Measurements from ENCODE around the gene KRTAP19-4. TPM values are rescaled to one million over a fixed set of nuclear protein-coding genes. Genes with fewer than 3 reads are reported as not detected.

The KRTAP19-4 gene
- not detected in 2 replicates for total RNA-seq (2014; rRNA removed; shearing (Covaris generic))

- DNase-seq (ENCODE audit: low spot score) = no peak
These were observed at the start of gene KRTAP19-4 for GRCh38 chr21:30497065-30497464. Gene KRTAP19-4 (minus strand): TSS chr21:30497165. CDS start chr21:30497110, 55 bp downstream.

DNA sequence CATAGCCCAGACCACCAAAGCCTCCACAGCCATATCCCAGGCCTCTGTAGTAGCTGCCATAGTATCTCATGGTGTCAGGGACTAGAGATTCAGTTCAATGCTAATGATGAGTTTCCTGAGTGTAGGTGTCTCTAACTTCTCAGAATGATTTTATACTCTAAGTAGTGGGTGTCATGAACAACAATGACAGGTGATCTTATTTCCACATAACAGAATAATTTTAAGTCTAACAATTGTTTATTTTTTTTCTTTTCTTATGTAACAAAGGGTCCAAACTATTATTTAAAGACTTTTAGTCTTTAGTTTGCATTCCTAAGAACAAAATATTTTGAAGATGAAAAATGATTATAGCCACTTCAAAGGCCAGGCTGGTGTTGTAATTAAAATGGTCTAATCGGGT is 44.8 kb upstream of the KRTAP19-4 start, which contains the start of gene KRTAP19-6:
KRTAP19-6 (minus strand) TSS at position 101 of the 400 bp plus-strand sequence; CDS start at position 70, 31 bp downstream.
- DNase-seq (ENCODE audit: low spot score) = no peak

DNA sequence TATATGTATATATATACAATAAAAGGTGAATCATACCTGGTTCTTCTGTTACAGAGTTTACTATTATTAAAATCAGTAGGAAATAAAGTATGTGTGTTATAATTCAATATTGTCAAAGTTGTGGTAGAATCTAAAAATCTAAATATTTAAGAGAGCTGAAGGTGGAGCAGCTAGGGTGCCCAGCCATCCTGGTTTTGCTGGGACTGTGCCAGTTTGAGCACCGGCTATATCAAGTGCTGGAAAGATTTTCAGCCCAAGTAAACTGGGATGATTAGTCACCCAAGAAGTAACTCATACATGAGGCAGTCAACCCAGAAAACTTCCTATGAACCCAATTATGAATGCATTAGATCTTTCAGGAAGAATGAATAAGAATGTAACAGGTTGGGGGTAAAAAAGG is 21.9 kb upstream of the KRTAP19-4 start:
- DNase-seq (ENCODE audit: low spot score) = no peak

GRCh38 chr21:30515681-30516080 is 18.7 kb upstream of the KRTAP19-4 start:
- DNase-seq (ENCODE audit: low spot score) = no peak

DNA sequence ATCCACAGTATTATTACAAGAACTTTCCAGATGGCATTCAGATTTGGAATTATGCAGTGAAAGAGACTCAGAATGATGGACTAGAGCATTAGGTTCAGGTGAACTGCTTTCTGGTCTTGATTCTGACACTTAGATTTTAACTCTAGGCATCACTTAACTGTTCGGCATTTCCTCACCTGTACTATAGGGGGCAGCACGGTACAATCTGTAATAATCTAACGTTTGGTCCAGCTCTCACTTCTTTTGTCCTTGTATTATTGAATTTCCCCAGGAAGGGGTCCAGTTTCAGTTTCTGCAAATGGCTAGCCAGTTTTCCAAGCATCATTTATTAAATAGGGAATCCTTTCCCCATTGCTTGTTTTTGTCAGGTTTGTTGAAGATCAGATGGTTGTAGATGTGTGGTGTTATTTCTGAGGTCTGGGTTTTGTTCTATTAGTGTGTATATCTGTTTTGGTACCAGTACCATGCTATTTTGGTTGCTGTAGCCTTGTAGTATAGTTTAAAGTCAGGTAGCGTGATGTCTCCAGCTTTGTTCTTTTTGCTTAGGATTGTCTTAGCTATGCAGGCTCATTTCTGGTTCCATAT is 8.7 kb upstream of the KRTAP19-4 start:
- peak; percentile 23 for DNase-seq (ENCODE audit: low spot score)

GRCh38 chr21:30502041-30502440 is 5.1 kb upstream of the KRTAP19-4 start, which contains the start of gene KRTAP19-5:
Gene KRTAP19-5 (minus strand): TSS chr21:30502141. CDS start chr21:30502090, 51 bp downstream.
- DNase-seq (ENCODE audit: low spot score) = no peak

GRCh38 chr21:30491963-30492428 is 5.0 kb downstream of the KRTAP19-4 start, which contains the start of gene KRTAP19-3:
Gene KRTAP19-3 (minus strand): TSS chr21:30492013. CDS start chr21:30491957, 56 bp downstream.
- no peak for DNase-seq (ENCODE audit: low spot score)

- no peak for DNase-seq (ENCODE audit: low spot score)
These were observed 9.6 kb downstream of the KRTAP19-4 start, which contains the start of gene KRTAP19-2 for GRCh38 chr21:30487336-30487735. Gene KRTAP19-2 (minus strand): TSS chr21:30487436. CDS start chr21:30487348, 88 bp downstream.

- DNase-seq (ENCODE audit: low spot score) = no peak
These were observed 10.8 kb downstream of the KRTAP19-4 start for GRCh38 chr21:30486180-30486579.

DNA sequence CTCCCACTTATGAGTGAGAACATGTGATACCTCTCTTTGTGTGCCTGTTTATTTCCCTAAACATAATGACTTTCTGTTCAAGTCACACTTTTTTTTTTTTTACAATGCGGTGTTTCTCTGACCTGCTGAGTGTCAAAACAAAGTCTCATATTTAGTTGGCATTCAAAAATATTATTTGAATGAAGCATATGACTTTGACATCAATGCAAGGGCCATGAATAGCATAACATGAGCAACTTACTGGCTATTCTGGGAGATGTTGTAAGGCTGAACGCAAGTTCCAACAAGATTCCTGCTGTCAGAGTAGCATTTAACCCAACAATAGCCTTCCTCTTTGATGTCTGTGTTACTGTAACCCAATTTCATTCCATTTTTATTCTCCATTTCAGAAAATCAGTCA is 14.8 kb downstream of the KRTAP19-4 start:
- no peak for DNase-seq (ENCODE audit: low spot score)

DNA sequence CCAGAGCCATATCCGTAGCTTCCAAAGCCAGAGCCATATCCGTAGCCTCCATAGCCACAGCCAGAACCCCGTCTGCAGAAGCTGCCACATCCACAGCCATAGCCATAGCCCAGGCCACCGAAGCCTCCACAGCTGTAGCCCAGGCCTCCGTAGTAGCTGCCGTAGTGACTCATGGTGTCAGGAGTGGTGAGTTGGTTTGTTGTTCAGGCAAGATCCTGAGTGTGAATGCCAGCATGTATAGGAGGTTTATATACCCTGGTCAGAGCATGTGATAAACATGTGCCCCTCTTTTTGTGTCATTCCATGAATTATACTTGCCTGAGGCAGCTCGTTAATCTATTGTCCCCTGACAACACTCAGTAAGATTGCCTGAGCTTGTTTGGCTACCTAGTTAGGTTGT is 16.8 kb downstream of the KRTAP19-4 start, which contains the start of gene KRTAP19-1:
KRTAP19-1 (minus strand) TSS at position 223 of the 400 bp plus-strand sequence; CDS start at position 173, 50 bp downstream.
- no peak for DNase-seq (ENCODE audit: low spot score)

DNA sequence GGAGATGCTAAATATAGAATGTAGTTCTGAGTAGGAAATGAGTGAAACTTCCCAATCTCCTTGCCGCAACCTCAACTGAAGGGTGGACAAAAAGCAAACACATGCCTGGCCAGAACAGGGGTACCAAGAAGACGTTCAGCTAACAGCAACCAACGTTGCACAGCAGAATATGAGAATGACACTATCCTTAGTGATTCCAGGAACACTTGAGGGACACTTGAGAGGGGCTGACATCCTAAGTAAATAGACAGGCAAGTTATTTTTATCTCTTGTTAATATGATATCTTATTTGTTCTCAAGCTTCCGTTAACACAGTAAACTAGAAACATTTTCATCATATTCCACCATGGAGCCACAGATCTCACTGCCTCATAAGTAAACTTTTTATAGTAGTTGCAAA is 17.7 kb downstream of the KRTAP19-4 start:
- DNase-seq (ENCODE audit: low spot score) = no peak

- DNase-seq (ENCODE audit: low spot score) = no peak
These were observed 19.0 kb downstream of the KRTAP19-4 start for GRCh38 chr21:30478004-30478403.

DNA sequence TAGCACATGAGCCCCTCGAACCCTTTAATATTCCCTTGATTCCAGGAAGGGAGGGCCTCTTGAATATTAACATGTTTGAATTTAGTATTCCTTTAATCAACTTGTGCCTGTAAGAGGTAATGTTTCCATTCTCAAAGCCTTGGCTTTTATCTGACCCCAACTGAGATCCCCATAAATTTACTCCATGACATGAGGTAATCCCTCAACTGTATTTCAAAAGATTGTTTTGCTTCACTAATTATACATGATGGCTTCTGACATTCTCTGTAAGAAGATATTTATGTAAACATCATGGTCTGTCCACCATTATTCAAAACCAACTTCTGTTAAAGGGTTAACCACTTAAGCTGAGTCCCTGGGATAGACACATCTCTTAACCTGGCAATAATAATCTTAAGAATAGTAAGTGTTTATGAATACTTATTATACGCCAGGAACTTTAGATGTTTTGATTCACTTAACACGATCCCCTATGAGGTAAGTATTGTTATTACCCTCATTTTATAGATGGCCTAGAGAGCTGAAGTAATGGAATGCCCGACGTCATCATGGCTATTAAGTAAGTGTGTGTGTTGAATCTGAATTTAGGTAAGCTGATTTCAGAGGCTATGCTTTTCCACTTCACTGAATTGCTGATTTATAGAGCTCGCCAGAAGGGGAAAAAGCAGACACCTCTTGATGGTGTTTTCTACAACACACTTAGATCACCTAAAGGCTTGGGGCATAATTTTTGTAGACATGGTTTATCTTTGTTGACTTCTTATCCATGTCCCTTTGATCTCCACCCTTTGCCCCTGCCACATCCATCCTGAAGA is 27.9 kb downstream of the KRTAP19-4 start:
- DNase-seq (ENCODE audit: low spot score) = no peak

- DNase-seq (ENCODE audit: low spot score) = peak; percentile 6
These were observed 33.3 kb downstream of the KRTAP19-4 start for GRCh38 chr21:30463713-30464112.

GRCh38 chr21:30448514-30448913 is 48.5 kb downstream of the KRTAP19-4 start:
- DNase-seq (ENCODE audit: low spot score) = no peak

DNA sequence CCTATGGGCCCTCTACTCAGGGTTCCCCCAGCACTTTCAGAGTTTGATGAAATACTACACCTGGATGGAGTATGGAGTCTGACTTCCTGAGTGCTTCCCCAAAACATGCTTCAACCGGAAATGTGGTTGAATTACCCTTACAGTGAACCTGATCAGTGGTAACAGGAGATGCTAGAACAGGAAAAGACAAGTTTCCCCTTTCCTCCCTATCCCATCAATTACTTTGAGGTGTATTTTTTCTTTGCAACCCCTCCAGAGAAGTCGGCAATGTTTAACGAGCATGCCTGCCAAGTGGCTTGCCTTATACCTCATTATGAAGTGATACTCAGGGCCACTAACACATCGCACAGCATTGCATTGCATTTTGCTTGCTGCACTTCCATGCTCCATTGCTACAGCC is 49.9 kb downstream of the KRTAP19-4 start:
- no peak for DNase-seq (ENCODE audit: low spot score)

Small RNA genes within 50 kb of the gene (small RNA-seq; reads per million reads assigned to genes)
- gene AP000567.1 (not detected), gene KRTAP19-10P (not detected), gene KRTAP19-11P (not detected), gene KRTAP19-9P (not detected)

Other genes starting within 250 kb of the KRTAP19-4 start
- not detected in 2 replicates for gene KRTAP24-1, start 214.2 kb downstream of the KRTAP19-4 start, total RNA-seq (2014; rRNA removed; shearing (Covaris generic))
- not detected in 2 replicates for gene KRTAP25-1, start 207.7 kb downstream of the KRTAP19-4 start, total RNA-seq (2014; rRNA removed; shearing (Covaris generic))
- gene KRTAP26-1, start 176.8 kb downstream of the KRTAP19-4 start, total RNA-seq (2014; rRNA removed; shearing (Covaris generic)) = not detected in 2 replicates
- gene KRTAP27-1, start 159.5 kb downstream of the KRTAP19-4 start, total RNA-seq (2014; rRNA removed; shearing (Covaris generic)) = not detected in 2 replicates
- gene KRTAP23-1, start 148.6 kb downstream of the KRTAP19-4 start, total RNA-seq (2014; rRNA removed; shearing (Covaris generic)) = not detected in 2 replicates
- gene KRTAP13-2, start 124.9 kb downstream of the KRTAP19-4 start, total RNA-seq (2014; rRNA removed; shearing (Covaris generic)) = not detected in 2 replicates
- gene KRTAP13-1, start 101.1 kb downstream of the KRTAP19-4 start, total RNA-seq (2014; rRNA removed; shearing (Covaris generic)) = not detected in 2 replicates
- gene KRTAP13-3, start 71.2 kb downstream of the KRTAP19-4 start, total RNA-seq (2014; rRNA removed; shearing (Covaris generic)) = not detected in 2 replicates
- not detected in 2 replicates for gene KRTAP13-4, start 66.9 kb downstream of the KRTAP19-4 start, total RNA-seq (2014; rRNA removed; shearing (Covaris generic))
- not detected in 2 replicates for gene KRTAP15-1, start 56.9 kb downstream of the KRTAP19-4 start, total RNA-seq (2014; rRNA removed; shearing (Covaris generic))
- gene KRTAP19-1, start 16.8 kb downstream of the KRTAP19-4 start, total RNA-seq (2014; rRNA removed; shearing (Covaris generic)) = not detected in 2 replicates
- gene KRTAP19-2, start 9.7 kb downstream of the KRTAP19-4 start, total RNA-seq (2014; rRNA removed; shearing (Covaris generic)) = not detected in 2 replicates
- gene KRTAP19-3, start 5.2 kb downstream of the KRTAP19-4 start, total RNA-seq (2014; rRNA removed; shearing (Covaris generic)) = not detected in 2 replicates
- gene KRTAP19-5, start 5.0 kb upstream of the KRTAP19-4 start, total RNA-seq (2014; rRNA removed; shearing (Covaris generic)) = not detected in 2 replicates
- gene KRTAP19-6, start 44.7 kb upstream of the KRTAP19-4 start, total RNA-seq (2014; rRNA removed; shearing (Covaris generic)) = not detected in 2 replicates
- gene KRTAP19-7, start 64.1 kb upstream of the KRTAP19-4 start, total RNA-seq (2014; rRNA removed; shearing (Covaris generic)) = not detected in 2 replicates
- gene KRTAP22-2, start 93.2 kb upstream of the KRTAP19-4 start, total RNA-seq (2014; rRNA removed; shearing (Covaris generic)) = not detected in 2 replicates
- gene KRTAP6-3, start 95.3 kb upstream of the KRTAP19-4 start, total RNA-seq (2014; rRNA removed; shearing (Covaris generic)) = not detected in 2 replicates
- gene KRTAP6-2, start 101.7 kb upstream of the KRTAP19-4 start, total RNA-seq (2014; rRNA removed; shearing (Covaris generic)) = not detected in 2 replicates
- not detected in 2 replicates for gene KRTAP22-1, start 103.9 kb upstream of the KRTAP19-4 start, total RNA-seq (2014; rRNA removed; shearing (Covaris generic))
- not detected in 2 replicates for gene KRTAP6-1, start 116.8 kb upstream of the KRTAP19-4 start, total RNA-seq (2014; rRNA removed; shearing (Covaris generic))
- not detected in 2 replicates for gene KRTAP20-1, start 119.3 kb upstream of the KRTAP19-4 start, total RNA-seq (2014; rRNA removed; shearing (Covaris generic))
- gene KRTAP20-4, start 123.5 kb upstream of the KRTAP19-4 start, total RNA-seq (2014; rRNA removed; shearing (Covaris generic)) = not detected in 2 replicates
- not detected in 2 replicates for gene KRTAP20-2, start 138.0 kb upstream of the KRTAP19-4 start, total RNA-seq (2014; rRNA removed; shearing (Covaris generic))
- gene KRTAP20-3, start 145.7 kb upstream of the KRTAP19-4 start, total RNA-seq (2014; rRNA removed; shearing (Covaris generic)) = not detected in 2 replicates
- not detected in 2 replicates for gene KRTAP21-3, start 221.6 kb upstream of the KRTAP19-4 start, total RNA-seq (2014; rRNA removed; shearing (Covaris generic))